ENCODE results near the gene MYL6.
A peak's percentile ranks its signal among the peaks of the same experiment; 100 is the strongest.
"Not testable (repeated sequence)": the region's sequence is repeated elsewhere in the genome, so short reads cannot be mapped to it uniquely, and the experiment has no call there.

MYL6 gene

DNA sequence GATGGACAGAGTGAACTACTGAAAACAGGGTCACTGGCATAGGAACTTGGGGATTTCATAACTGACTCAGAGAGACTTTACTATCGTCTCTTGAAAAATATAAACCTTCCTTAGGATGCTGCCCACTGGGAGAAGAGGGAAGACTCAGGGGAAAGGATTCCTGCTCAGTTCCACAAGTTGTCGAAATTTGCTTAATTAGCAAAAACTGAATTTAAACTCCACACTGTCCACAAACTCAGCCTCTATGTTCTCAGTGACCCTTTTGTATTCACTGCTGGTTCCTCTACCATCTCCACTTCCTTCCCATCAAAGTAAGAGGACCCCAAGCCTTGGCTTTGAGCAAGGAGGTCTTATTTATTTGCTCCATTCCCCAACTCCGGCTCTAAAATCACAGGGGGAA lies 12.9 kb upstream of the MYL6 start:
- no peak overlapping the region for H3K27ac Mint-ChIP-seq
- H3K27me3 Mint-ChIP-seq: no peaks in the 10 kb centered on the region
- no peaks in the 10 kb centered on the region for H3K9me3 Mint-ChIP-seq
- peaks cover 42% of the 10 kb centered on the region for H3K36me3 Mint-ChIP-seq (ENCODE audit: low read depth)
- peaks cover 22% of the 10 kb centered on the region for H3K4me1 Mint-ChIP-seq (ENCODE audit: low read depth)
- no peak overlapping the region for H3K4me3 Mint-ChIP-seq

DNA sequence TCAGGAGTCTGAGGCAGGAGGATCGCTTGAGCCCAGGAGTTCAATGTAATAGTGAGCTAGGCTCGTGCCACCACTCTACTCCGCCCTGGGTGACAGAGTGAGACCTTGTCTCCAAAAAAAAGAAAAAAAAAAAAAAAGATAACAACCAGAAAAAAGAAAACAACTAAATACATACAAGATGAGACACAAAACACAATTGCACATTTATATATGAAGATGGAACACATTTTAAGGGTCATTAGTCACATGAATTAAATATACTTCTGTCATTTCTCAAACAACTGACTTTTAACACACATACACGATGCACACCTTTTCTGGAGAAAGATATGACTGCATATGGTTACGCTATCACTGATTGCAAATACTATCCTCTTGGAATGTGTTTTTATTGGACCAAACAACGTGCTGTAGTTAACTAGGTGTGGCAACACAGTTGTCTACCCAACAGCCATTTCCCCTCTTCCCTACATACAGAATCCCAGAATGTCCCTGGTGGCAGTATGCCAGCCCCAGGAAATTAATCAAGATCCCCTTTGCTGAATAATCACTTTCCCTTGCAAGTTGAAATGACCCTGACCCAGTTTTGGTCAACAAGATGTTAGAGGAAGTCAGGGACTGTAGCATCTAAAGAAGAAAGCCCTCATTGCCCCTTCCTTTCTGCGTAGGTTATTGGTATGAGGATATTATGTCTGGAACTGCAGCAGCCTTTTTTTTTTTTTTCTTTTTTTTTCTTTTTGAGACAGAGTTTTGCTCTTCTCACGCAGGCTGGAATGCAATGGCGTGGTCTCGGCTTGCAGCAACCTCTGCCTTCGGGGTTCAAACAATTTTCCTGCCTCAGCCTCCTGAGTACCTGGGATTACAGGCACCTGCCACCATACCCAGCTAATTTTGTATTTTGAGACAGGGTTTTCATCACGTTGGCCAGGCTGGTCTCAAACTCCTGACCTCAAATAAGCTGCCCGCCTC lies 11.4 kb upstream of the MYL6 start:
- Mint-ChIP-seq H3K27ac (no peak overlapping the region), H3K36me3 (ENCODE audit: low read depth) (peaks cover 30% of the 10 kb centered on the region), H3K27me3 (no peaks in the 10 kb centered on the region), H3K4me3 (no peak overlapping the region), H3K9me3 (no peaks in the 10 kb centered on the region), H3K4me1 (ENCODE audit: low read depth) (peaks cover 28% of the 10 kb centered on the region)

GRCh38 chr12:56150563-56150962 lies 7.6 kb upstream of the MYL6 start:
- Mint-ChIP-seq H3K9me3 (no peaks in the 10 kb centered on the region), H3K4me1 (ENCODE audit: low read depth) (peaks cover 36% of the 10 kb centered on the region), H3K27me3 (no peaks in the 10 kb centered on the region), H3K36me3 (ENCODE audit: low read depth) (peaks cover 9% of the 10 kb centered on the region), H3K27ac (peak overlapping the region; percentile 99), H3K4me3 (peak overlapping the region; percentile 62)

- H3K27me3 Mint-ChIP-seq: no peaks in the 10 kb centered on the region
- H3K4me3 Mint-ChIP-seq: peak overlapping the region; percentile 89
- no peaks in the 10 kb centered on the region for H3K9me3 Mint-ChIP-seq
- peaks cover 38% of the 10 kb centered on the region for H3K4me1 Mint-ChIP-seq (ENCODE audit: low read depth)
- H3K36me3 Mint-ChIP-seq (ENCODE audit: low read depth): peaks cover 10% of the 10 kb centered on the region
- H3K27ac Mint-ChIP-seq: peak overlapping the region; percentile 99
Measured at GRCh38 chr12:56151672-56152131, 6.5 kb upstream of the MYL6 start.

DNA sequence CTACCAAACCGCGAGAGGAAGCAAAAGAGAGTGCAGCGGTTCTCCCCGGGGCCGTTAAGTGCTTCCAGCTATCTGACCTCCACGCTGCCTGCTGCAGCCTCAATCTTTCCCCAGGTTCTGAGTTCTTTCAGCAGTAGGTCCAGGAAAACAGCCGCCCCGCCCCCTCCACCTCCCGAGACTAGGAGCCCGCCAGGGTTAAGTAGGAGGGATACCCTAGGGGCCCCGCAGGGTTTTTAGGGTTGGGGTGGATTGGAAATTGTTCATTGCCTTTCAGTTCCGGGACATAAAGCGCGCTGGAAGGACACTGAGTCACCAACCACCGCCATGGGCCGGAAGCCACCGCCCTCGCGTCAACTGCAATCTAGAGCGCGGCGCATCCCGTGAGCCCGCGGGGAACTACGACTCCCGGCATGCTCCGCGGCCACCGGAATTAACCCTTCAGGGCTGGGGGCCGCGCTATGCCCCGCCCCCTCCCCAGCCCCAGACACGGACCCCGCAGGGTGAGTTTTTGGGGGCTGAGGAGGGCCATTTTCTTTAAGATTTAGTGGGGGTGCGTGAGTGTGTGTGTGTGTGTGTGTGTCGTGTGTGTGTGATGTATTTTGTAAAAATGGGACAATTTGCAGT lies 5.9 kb upstream of the MYL6 start, which contains the start of gene MYL6B:
MYL6B (plus strand) TSS at position 456 of the 624 bp plus-strand sequence. CDS start 1,332 bp downstream, outside the sequence.
- Mint-ChIP-seq H3K36me3 (ENCODE audit: low read depth) (peaks cover 10% of the 10 kb centered on the region), H3K27ac (peak within 1 kb of the TSS; percentile 99), H3K9me3 (no peaks in the 10 kb centered on the region), H3K4me1 (ENCODE audit: low read depth) (peaks cover 41% of the 10 kb centered on the region), H3K4me3 (peak within 1 kb of the TSS; percentile 89), H3K27me3 (no peaks in the 10 kb centered on the region)

DNA sequence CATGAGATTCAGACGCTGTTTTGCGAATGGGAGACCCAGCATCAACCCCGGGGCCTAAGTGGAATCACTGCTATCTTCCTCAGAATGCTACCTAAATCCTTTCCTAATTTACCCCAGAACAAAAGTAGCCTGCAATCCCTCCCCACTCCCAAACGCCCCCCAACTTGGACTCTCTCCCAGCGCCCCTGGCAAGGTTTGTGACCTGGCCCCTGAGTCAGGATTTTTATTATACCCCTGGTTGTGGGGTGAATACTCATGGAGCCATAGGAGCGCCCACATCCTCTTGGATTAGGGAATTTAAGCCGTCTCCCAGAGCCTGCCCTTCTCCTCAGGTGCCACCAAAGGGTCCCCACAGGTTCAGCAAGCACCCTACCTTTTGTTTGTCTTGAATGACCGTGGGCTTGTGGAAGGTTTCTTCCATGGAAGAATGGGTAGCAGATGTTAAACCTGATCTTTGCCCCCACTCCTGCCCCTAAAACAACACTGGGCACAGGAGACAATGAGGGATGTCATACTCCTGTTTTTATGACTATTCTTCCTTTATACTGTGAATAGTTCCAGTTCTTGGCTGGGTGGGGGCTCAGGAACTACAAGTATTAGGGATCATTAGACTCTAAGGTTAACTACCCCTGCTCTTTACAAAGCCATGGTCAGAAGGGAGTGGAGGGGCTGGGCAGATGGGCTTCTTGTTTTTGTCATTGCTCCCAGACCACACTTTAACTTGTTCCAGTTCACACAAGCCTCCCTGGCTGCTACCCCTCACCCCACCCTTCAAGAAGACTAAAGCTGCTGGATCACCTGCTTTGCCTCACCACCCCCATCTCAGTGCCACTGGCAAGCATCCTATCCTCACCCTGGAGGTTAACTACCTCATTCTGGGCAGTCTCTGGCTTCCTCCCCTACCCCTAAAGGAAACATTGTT lies 5.1 kb upstream of the MYL6 start:
- H3K4me3 Mint-ChIP-seq: peak overlapping the region; percentile 89
- peak overlapping the region; percentile 99 for H3K27ac Mint-ChIP-seq
- H3K27me3 Mint-ChIP-seq: no peaks in the 10 kb centered on the region
- peaks cover 10% of the 10 kb centered on the region for H3K36me3 Mint-ChIP-seq (ENCODE audit: low read depth)
- H3K4me1 Mint-ChIP-seq (ENCODE audit: low read depth): peaks cover 46% of the 10 kb centered on the region
- H3K9me3 Mint-ChIP-seq: no peaks in the 10 kb centered on the region

DNA sequence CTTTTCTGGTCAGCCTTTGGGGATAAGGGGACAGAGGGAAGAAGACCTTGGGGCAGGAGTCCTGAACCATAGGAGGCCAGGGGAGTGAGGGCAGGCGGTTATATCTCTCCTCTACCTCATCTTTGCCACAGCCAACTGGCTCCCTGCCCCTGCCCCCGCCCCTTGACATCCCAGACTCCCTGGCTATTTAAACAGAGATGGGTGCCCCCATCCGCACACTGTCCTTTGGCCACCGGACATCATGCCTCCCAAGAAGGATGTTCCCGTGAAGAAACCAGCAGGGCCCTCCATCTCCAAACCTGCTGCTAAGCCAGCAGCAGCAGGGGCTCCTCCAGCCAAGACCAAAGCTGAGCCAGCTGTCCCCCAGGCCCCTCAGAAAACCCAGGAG lies 4.5 kb upstream of the MYL6 start:
- H3K27ac Mint-ChIP-seq: no peak overlapping the region
- no peaks in the 10 kb centered on the region for H3K9me3 Mint-ChIP-seq
- no peaks in the 10 kb centered on the region for H3K27me3 Mint-ChIP-seq
- peaks cover 12% of the 10 kb centered on the region for H3K36me3 Mint-ChIP-seq (ENCODE audit: low read depth)
- peak overlapping the region; percentile 89 for H3K4me3 Mint-ChIP-seq
- H3K4me1 Mint-ChIP-seq (ENCODE audit: low read depth): peaks cover 46% of the 10 kb centered on the region

- peaks cover 52% of the 10 kb centered on the region for H3K4me1 Mint-ChIP-seq (ENCODE audit: low read depth)
- no peak overlapping the region for H3K4me3 Mint-ChIP-seq
- H3K36me3 Mint-ChIP-seq (ENCODE audit: low read depth): peaks cover 18% of the 10 kb centered on the region
- H3K9me3 Mint-ChIP-seq: no peaks in the 10 kb centered on the region
- H3K27me3 Mint-ChIP-seq: no peaks in the 10 kb centered on the region
- no peak overlapping the region for H3K27ac Mint-ChIP-seq
Measured at GRCh38 chr12:56154246-56154771, 3.9 kb upstream of the MYL6 start.

DNA sequence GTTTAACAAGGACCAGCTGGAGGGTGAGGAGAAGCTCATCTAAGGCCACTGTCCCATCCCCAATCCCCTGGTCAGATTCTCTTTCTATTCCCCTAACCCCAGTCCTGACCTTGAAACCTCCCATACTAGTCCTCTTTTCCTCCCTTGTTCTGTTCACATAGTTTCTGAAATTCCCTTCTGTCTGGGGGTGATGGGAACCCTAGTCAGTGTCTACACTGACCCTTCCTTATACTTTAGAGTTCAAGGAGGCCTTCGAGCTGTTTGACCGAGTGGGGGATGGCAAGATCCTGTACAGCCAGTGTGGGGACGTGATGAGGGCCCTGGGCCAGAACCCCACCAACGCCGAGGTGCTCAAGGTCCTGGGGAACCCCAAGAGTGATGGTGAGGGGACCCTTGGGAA lies 3.3 kb upstream of the MYL6 start:
- no peaks in the 10 kb centered on the region for H3K9me3 Mint-ChIP-seq
- peaks cover 56% of the 10 kb centered on the region for H3K4me1 Mint-ChIP-seq (ENCODE audit: low read depth)
- H3K27me3 Mint-ChIP-seq: no peaks in the 10 kb centered on the region
- no peak overlapping the region for H3K4me3 Mint-ChIP-seq
- H3K36me3 Mint-ChIP-seq (ENCODE audit: low read depth): peaks cover 24% of the 10 kb centered on the region
- H3K27ac Mint-ChIP-seq: no peak overlapping the region

GRCh38 chr12:56155256-56155845 lies 2.8 kb upstream of the MYL6 start:
- H3K4me1 Mint-ChIP-seq (ENCODE audit: low read depth): peaks cover 59% of the 10 kb centered on the region
- no peak overlapping the region for H3K4me3 Mint-ChIP-seq
- no peaks in the 10 kb centered on the region for H3K9me3 Mint-ChIP-seq
- peaks cover 29% of the 10 kb centered on the region for H3K36me3 Mint-ChIP-seq (ENCODE audit: low read depth)
- H3K27ac Mint-ChIP-seq: peak overlapping the region; percentile 34
- no peaks in the 10 kb centered on the region for H3K27me3 Mint-ChIP-seq

DNA sequence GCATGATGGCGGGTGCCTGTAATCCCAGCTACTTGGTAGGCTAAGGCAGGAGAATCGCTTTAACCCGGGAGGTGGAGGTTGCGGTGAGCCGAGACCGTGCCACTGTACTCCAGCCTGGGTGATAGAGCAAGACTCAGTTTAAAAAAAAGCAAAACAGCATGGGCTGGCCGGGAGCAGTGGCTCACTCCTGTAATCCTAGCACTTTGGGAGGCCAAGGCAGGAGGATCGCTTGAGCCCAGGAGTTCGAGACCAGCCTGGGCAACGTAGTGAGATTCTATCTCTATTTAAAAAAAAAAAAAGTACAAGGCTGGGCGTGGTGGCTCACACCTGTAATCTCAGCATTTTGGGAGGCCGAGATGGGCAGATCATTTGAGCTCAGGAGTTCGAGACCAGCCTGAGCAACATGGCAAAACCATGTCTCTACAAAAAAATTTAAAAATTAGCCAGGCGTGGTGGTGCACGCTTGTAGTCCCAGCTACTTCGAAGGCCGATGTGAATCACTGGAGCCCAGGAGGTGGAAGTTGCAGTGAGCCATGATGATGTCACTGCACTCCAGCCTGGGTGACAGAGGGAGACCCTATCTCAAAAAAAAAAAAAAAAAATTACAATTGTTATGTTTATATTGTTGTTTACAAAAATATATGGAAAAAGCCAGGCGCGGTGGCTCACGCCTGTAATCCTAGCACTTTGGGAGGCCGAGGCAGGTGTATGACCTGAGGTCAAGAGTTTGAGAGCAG lies 1.5 kb upstream of the MYL6 start:
- peak overlapping the region; percentile 98 for H3K4me3 Mint-ChIP-seq
- not testable (repeated sequence) for H3K27me3 Mint-ChIP-seq, H3K9me3 Mint-ChIP-seq
- H3K4me1 Mint-ChIP-seq (ENCODE audit: low read depth): peaks cover 59% of the 10 kb centered on the region
- H3K27ac Mint-ChIP-seq: peak overlapping the region; percentile 88
- H3K36me3 Mint-ChIP-seq (ENCODE audit: low read depth): peaks cover 40% of the 10 kb centered on the region

GRCh38 chr12:56157201-56158028 lies 744 bp upstream of the MYL6 start:
- H3K27ac Mint-ChIP-seq: peak overlapping the region; percentile 88
- H3K9me3 Mint-ChIP-seq: no peaks in the 10 kb centered on the region
- H3K27me3 Mint-ChIP-seq: no peaks in the 10 kb centered on the region
- H3K36me3 Mint-ChIP-seq (ENCODE audit: low read depth): peaks cover 47% of the 10 kb centered on the region
- peak overlapping the region; percentile 98 for H3K4me3 Mint-ChIP-seq
- peaks cover 58% of the 10 kb centered on the region for H3K4me1 Mint-ChIP-seq (ENCODE audit: low read depth)

GRCh38 chr12:56158926-56159461 lies 835 bp downstream of the MYL6 start:
- peak overlapping the region; percentile 88 for H3K27ac Mint-ChIP-seq
- no peaks in the 10 kb centered on the region for H3K27me3 Mint-ChIP-seq
- no peaks in the 10 kb centered on the region for H3K9me3 Mint-ChIP-seq
- H3K4me3 Mint-ChIP-seq: peak overlapping the region; percentile 98
- peaks cover 45% of the 10 kb centered on the region for H3K4me1 Mint-ChIP-seq (ENCODE audit: low read depth)
- peaks cover 59% of the 10 kb centered on the region for H3K36me3 Mint-ChIP-seq (ENCODE audit: low read depth)

Measured in stimulated activated naive CD8-positive, alpha-beta T cell treated with anti-CD3 and anti-CD28 coated beads, Interleukin-15, Interleukin-2, amounts not matched to agents 100 ng/mL and 50 ng/mL, for 24 hours (primary cell).